Stimulated activated CD8-positive, alpha-beta memory T cell treated with anti-CD3 and anti-CD28 coated beads, Interleukin-7, amount 100 ng/mL, for 48 hours (primary cell): ENCODE measurements around the gene PTPRF.

ENCODE experiments used
- DNase-seq, 2 donors: peaks; one replicate each; pipeline ENCODE4 v3.0.0-alpha.2; 2020; ENCODE audit warnings: low read depth in 1 of 2; ENCODE audit errors: extremely low read depth in 1 of 2

PTPRF gene

GRCh38 chr1:43600033-43601020 lies 69.6 kb downstream of the PTPRF start:
- no peak for DNase-seq

DNA sequence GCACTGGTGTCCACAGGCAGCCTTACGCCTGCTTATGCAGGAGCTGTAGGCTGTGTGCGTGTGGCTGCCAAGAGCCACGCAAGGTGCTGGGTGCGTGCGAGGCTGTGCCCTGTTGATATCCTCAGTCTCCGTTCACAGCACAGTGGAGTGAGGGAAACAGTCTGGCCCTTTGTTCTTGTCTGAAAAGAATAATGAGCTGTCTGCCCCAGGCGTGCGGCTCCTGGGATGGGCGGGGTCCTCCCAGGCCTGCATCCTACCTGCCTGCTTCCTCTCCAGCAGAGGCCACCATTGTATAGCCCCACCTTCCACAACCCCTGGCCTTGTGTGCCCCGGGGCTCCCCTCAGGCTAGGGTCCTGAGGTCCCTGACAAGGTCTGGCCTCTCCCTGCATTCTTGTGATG lies 72.3 kb downstream of the PTPRF start:
- DNase-seq: no peak

DNA sequence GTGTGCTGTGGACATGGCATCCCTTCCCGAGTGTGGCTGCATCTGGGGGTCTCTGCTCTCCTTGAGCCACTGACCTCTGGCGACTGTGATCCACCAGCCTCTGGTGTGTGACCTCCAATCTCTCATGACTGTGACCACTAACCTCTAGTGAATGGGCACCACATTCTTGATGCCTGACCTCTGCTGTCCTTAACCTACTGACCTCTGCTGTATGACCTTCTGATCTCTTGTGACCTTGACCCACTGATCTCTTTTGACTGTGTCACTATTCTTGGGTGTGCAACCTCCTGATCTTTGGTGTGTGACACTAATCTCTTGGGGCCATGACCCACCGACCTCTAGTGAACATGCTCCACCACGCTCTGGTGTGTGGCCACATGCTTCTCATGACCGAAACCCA lies 73.5 kb downstream of the PTPRF start:
- DNase-seq: no peak

GRCh38 chr1:43605157-43605556 lies 74.5 kb downstream of the PTPRF start:
- no peak for DNase-seq

DNA sequence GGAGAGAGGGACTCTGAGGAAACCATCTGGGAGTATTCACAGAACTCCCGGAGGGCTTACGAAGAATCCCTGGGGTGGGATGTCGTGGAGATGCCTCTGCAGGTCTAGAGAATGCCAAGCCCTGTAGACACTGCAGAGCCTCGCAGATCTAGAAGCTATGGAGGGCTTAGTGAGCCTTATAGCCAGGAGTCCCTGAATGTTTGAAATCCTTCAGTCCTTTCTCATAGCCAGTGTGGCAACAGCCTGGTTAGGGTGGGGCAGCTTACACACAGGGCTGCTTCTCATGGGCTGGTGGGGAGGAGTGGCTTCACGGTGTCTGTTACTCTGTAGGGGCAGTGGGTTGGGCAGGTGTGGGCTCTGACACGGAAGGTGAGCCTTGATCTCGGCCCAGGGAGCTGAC lies 75.1 kb downstream of the PTPRF start:
- no peak for DNase-seq

DNA sequence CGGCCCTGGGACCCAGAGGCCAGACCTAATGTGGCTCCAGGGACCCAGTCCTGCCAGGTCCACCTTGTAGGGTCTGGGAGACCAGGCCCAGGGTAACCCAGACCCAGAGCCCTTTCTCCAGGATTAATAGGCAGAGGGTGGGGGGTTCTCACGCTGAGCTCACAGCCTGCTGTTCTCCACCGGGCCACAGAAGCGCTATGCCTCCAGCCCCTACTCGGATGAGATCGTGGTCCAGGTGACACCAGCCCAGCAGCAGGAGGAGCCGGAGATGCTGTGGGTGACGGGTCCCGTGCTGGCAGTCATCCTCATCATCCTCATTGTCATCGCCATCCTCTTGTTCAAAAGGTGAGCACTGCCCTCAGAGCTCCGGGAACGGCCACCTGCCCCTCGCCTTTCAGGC lies 75.9 kb downstream of the PTPRF start:
- no peak for DNase-seq

DNA sequence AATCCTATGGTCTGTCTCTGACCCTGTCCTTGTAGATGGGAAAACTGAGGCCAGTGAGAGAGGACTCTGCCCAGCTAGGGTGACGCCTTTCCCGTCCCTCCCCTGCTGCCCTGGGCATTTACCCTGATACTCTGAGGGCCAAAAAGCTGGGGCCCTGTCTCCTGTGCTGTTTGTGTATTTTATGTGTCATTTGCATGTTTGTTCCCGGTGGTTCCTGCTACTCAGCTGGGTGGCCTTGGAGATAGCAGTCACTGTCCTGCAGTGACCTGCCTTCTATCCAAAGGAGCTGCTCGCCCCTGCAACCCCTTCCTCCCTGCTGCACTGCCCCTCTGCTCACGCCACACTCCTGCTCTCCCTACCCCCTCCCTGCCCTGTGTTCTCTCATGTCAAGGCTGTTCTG lies 78.1 kb downstream of the PTPRF start:
- DNase-seq: no peak

GRCh38 chr1:43610339-43610738 lies 79.7 kb downstream of the PTPRF start:
- DNase-seq: no peak

GRCh38 chr1:43611950-43612349 lies 81.3 kb downstream of the PTPRF start:
- DNase-seq: no peak

GRCh38 chr1:43612406-43612805 lies 81.7 kb downstream of the PTPRF start:
- DNase-seq: no peak

DNA sequence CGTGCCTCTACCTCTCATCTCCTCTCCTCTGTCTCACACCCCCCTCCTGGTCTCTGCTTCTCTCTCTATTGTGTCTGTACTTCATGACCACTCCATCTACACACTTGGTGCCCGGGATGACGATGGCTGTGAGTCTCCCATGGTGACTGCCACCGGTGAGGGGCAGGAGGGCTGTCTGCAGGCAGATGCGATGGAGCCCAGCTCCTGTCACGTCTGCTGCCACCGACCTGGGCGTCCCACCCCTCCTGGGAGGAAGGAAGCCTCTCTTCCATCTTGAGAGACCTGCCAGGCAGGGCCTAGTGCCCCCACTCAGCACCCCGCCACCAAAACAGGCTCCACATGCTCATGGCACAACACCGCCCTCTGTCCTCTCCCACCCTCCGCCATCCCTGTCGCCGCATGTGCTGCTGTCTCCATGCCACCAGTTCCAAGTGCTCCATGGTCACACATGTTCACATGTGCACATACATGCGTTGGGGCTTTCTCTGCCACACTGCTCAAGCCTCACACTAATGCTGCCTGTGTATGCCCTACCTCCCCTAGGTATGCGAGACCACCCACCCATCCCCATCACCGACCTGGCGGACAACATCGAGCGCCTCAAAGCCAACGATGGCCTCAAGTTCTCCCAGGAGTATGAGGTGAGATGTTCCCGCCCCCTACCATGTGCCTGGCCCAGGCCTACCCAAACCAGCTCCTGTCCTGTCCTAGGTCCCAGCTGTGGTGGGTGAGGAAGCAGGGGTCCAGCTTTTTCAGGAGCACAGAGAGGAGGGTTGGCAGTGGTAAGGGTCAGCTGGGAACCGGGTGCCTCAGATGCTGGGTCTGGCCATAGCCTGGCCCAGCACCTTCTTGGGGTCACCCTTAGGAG lies 82.6 kb downstream of the PTPRF start:
- no peak for DNase-seq

DNA sequence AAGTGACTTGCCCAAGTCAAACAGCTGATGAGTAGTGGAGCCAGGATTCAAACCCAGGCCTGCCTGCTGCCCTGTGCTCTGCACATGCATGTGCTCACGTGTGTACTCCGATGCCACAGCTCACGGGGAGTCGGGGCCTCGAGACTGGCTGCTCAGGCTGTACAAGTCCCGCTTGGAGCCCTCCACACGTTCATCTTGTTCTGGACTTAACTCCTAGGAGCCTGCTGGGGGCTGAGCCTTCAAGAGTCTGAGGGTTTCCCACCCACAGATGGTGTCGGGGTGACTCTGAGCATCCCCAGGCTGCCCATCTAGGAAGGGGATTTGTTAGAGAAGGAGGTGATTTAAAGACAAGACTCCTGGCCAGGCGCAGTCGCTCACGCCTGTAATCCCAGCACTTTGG lies 83.5 kb downstream of the PTPRF start:
- no peak for DNase-seq

DNA sequence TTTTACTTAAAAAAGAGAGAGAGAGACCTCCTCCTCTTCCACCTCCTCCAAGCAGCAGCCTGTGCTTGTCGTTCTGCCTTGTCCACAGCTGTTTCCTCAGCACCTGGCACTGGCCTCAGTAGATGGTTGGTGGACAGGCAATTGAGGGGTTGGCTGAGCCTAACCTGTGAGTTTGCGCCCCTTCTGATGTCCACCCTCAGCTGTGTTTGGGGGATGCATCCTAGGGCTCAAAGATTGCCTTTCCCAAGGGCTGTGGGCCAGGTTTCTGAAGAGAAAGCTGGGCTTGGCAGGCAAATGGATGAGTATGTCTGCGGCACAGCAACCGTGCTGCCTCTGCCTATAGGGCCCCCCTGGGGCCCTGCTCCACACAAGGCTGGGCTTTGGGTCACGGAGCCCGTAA lies 84.2 kb downstream of the PTPRF start:
- DNase-seq: no peak

GRCh38 chr1:43616383-43616782 lies 85.7 kb downstream of the PTPRF start:
- DNase-seq: no peak

DNA sequence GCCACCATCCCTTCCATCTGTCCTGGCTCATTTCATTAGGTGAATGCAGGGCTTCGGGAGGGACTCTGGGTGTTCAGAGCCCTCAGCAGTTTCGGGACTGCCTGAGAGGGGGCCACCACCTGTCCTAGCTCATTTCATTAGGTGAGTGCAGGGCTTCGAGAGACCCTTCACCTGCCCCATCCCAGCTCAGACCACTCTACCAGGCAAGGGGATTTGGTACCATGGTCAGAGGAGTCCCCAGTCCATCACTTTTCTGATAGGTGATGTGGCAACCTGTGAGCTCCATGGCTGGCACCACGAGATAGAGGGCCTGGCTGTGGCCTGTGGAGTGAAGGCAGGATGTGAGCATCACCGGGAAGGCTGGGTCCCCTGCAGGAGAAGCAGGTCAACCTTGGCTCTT lies 86.3 kb downstream of the PTPRF start:
- DNase-seq: no peak

DNA sequence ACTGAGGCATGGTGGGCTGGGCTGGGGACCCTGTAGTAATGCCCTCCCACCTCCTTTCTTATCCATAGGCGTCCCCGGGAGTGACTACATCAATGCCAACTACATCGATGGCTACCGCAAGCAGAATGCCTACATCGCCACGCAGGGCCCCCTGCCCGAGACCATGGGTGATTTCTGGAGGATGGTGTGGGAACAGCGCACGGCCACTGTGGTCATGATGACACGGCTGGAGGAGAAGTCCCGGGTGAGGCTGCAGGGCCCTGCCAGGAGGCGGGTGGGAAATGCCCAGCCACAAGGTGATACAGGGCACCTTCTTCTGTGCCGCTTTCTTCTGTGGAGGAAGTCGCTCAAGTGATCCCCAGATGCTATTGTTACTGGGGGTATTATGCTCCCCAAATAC lies 87.0 kb downstream of the PTPRF start:
- DNase-seq: no peak

GRCh38 chr1:43618521-43619313 lies 88.0 kb downstream of the PTPRF start:
- no peak for DNase-seq

DNA sequence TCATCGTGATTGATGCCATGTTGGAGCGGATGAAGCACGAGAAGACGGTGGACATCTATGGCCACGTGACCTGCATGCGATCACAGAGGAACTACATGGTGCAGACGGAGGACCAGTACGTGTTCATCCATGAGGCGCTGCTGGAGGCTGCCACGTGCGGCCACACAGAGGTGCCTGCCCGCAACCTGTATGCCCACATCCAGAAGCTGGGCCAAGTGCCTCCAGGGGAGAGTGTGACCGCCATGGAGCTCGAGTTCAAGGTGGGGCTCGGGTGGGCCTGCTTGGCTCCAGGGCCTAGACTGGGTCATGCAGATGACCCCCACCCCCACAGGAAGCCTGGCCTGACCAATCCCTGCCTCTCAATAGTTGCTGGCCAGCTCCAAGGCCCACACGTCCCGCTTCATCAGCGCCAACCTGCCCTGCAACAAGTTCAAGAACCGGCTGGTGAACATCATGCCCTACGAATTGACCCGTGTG lies 88.7 kb downstream of the PTPRF start:
- no peak for DNase-seq

- DNase-seq: no peak
Measured at GRCh38 chr1:43619996-43620920, 89.6 kb downstream of the PTPRF start.

- DNase-seq: no peak
Measured at GRCh38 chr1:43620956-43621355, 90.3 kb downstream of the PTPRF start.
